WERI-Rb-1 (cell line): Measurements from ENCODE around the gene CACNA2D1.
"Not testable (repeated sequence)": the region's sequence is repeated elsewhere in the genome, so short reads cannot be mapped to it uniquely, and the experiment has no call there.

ENCODE experiments used
- DNase-seq: peaks from one replicate; pipeline ENCODE4 v3.0.0-alpha.2; 2020
- H3K27ac ChIP-seq: fragments of 250-450 bp; sonication (Bioruptor Pico); 2 replicates; pipeline ENCODE4 v1.5.1; 2020; ENCODE audit warnings: mild to moderate bottlenecking, moderate library complexity
- H3K27me3 ChIP-seq: fragments of 250-450 bp; sonication (Bioruptor Pico); 2 replicates; pipeline ENCODE4 v1.5.1; 2021; ENCODE audit warnings: mild to moderate bottlenecking, low read depth, moderate library complexity; ENCODE audit not compliant: insufficient read depth, severe bottlenecking
- H3K36me3 ChIP-seq: fragments of 250-450 bp; sonication (Bioruptor Pico); 2 replicates; pipeline ENCODE4 v1.5.1; 2020; ENCODE audit warnings: mild to moderate bottlenecking, moderate library complexity
- H3K4me3 ChIP-seq: 2 replicates; pipeline ENCODE4 v1.5.1; 2011; ENCODE audit warnings: low read depth, mild to moderate bottlenecking, control low read depth, low read length
- H3K9me3 ChIP-seq: fragments of 250-450 bp; sonication (Bioruptor Pico); 2 replicates; pipeline ENCODE4 v1.5.1; 2021; ENCODE audit warnings: mild to moderate bottlenecking, moderate library complexity; ENCODE audit not compliant: severe bottlenecking
- TF ChIP-seq, protein P1 (sequence below): IDR thresholded peaks from 2 replicates; pipeline ENCODE4 v1.5.1; 2011; ENCODE audit warnings: low read depth, mild to moderate bottlenecking, control low read depth, inconsistent platforms, low read length

The CACNA2D1 gene

DNA sequence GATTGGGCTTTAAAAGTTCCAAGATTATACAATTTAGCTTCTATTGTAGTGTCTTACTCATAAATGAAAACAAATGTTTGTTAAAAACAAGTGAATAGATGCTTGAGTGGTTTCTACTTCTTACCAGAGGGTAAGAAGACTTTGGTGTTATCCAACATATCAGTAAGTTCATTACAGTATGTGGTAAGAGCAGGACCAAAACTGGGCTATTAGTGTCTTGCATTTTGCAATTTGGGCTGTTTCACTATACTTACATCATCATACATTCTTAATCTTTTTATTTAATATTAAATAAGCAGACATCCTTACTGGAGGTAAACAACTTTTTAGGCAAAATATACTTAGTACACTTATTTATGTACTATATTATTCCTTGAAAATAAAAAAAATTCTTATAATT lies 425.4 kb downstream of the CACNA2D1 start:
- no peak for DNase-seq
- Histone ChIP-seq H3K27ac (no peak overlapping the region), H3K36me3 (no peaks in the 10 kb centered on the region), H3K27me3 (no peaks in the 10 kb centered on the region), H3K4me3 (no peak overlapping the region), H3K9me3 (no peaks in the 10 kb centered on the region)
- TF ChIP-seq, protein P1, sequence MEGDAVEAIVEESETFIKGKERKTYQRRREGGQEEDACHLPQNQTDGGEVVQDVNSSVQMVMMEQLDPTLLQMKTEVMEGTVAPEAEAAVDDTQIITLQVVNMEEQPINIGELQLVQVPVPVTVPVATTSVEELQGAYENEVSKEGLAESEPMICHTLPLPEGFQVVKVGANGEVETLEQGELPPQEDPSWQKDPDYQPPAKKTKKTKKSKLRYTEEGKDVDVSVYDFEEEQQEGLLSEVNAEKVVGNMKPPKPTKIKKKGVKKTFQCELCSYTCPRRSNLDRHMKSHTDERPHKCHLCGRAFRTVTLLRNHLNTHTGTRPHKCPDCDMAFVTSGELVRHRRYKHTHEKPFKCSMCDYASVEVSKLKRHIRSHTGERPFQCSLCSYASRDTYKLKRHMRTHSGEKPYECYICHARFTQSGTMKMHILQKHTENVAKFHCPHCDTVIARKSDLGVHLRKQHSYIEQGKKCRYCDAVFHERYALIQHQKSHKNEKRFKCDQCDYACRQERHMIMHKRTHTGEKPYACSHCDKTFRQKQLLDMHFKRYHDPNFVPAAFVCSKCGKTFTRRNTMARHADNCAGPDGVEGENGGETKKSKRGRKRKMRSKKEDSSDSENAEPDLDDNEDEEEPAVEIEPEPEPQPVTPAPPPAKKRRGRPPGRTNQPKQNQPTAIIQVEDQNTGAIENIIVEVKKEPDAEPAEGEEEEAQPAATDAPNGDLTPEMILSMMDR = no peak

DNA sequence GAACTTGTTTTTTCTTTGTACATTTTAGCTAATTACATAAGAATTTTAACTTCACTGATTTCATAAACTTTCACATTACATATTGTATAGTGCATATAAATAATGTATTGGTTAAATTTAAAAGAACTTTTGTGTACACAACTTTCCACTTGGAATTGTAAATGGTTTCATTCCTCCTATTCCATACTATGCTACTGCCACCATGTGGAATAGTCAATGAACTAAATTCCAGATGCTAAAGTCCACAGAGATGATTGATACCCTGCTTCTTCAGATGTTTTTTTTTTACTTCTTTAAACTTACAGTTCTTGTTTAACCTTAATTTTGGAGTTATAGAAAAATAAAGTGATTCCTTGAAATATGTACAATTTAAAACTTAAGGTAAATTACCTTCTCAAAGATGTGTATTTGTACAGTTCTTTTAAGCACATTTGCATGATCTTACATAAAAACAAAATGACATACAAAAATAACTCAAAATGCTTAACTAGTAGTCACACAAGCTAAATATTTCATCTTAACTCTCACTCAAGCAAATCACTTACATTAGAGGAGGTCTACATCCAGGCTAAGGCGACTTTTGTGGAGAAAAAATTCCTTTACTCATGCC lies 426.1 kb downstream of the CACNA2D1 start:
- Histone ChIP-seq H3K27ac (no peak overlapping the region), H3K27me3 (no peaks in the 10 kb centered on the region), H3K9me3 (no peaks in the 10 kb centered on the region), H3K36me3 (no peaks in the 10 kb centered on the region), H3K4me3 (no peak overlapping the region)
- no peak for DNase-seq
- TF ChIP-seq, protein P1 = no peak

DNA sequence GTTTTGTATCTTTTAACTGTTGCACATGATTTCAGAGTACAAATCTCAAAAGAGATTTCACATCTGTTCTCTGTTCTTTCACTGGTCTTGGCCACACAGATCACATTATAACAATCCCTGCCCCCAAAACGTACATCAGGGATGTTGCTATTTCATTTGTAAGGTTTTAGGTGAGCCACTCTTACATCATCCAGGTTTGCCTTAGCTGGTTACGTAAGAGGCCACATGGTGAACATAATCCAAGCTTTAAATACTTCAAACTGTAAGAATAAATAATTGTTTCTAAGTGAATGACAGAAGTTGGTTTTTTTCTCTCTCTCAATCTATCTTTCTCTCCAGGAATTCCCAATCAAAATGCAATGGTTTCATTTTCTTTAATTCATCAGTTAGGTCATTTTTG lies 427.8 kb downstream of the CACNA2D1 start:
- no peak overlapping the region for H3K4me3 ChIP-seq
- no peaks in the 10 kb centered on the region for H3K27me3 ChIP-seq
- no peak overlapping the region; the same call in 1 of the 2 replicates for H3K27ac ChIP-seq
- TF ChIP-seq, protein P1 = no peak
- no peaks in the 10 kb centered on the region for H3K9me3 ChIP-seq
- DNase-seq = no peak
- no peaks in the 10 kb centered on the region; the same call in 1 of the 2 replicates for H3K36me3 ChIP-seq

DNA sequence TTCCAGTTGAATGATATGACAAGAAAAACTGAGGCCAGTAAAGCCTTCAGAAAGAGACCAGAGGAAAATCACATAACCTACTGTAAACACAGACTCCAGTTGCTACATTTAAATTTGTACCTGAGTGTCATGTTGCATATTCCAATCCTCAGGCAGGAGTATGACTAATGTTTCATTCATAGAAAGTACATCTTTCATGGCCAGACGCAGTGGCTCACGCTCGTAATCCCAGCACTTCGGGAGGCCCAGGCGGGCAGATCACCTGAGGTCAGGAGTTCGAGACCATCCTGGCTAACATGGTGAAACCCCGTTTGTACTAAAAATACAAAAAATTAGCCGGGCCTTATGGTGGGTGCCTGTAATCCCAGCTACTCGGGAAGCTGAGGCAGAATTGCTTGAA lies 429.0 kb downstream of the CACNA2D1 start:
- not testable (repeated sequence) for H3K36me3 ChIP-seq, H3K27me3 ChIP-seq, H3K9me3 ChIP-seq, DNase-seq, H3K4me3 ChIP-seq, H3K27ac ChIP-seq

DNA sequence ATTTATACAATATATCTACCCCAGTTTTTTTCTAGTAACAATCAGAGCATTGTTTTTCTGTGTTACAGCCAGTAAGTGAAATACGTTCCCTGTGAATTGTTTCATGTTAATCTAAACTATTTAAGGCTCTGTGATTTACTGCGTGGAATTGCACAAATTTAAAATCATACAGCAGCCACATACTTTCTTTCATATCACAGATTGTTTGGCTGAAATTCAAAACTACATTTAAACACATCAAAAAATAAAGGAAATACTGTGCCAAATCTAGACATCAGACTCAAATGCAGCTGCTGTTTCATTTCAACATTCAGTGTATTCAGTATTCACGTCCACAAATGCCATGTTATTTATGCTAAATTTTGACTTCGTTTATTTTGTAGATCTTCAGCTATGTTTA lies 431.1 kb downstream of the CACNA2D1 start:
- DNase-seq = no peak
- no peak overlapping the region for H3K27ac ChIP-seq
- no peaks in the 10 kb centered on the region for H3K27me3 ChIP-seq
- no peaks in the 10 kb centered on the region for H3K9me3 ChIP-seq
- no peaks in the 10 kb centered on the region; the same call in 1 of the 2 replicates for H3K36me3 ChIP-seq
- H3K4me3 ChIP-seq = no peak overlapping the region
- TF ChIP-seq, protein P1 = no peak

DNA sequence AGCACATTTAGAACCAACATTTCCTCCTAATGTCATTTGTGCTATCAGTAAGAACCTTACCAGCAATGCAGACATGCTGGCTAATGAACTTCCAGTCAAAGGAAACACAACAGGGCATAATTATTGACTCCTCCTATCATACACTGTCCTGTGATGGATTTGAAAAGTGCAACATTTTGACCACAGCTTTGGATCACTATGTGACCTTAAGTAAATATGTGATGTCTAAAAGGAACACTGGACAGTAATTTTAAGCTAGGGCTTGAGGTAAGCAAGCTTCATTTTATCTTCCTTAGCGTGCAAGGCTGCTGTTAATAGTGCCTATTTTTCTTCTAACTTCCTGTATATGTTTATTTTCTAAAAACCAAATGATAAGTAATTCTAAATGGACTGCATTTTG lies 433.2 kb downstream of the CACNA2D1 start:
- DNase-seq = no peak
- Histone ChIP-seq H3K27me3 (no peaks in the 10 kb centered on the region), H3K9me3 (no peaks in the 10 kb centered on the region), H3K4me3 (no peak overlapping the region), H3K27ac (no peak overlapping the region), H3K36me3 (no peaks in the 10 kb centered on the region; the same call in 1 of the 2 replicates)
- TF ChIP-seq, protein P1 = no peak
